ENCODE data around the gene STRAP. TPM values are rescaled to one million over a fixed set of nuclear protein-coding genes. Genes with fewer than 3 reads are reported as not detected.
A peak's percentile ranks its signal among the peaks of the same experiment; 100 is the strongest.

The STRAP gene
- total and polyA plus RNA-seq, 3 experiments from 2014 or later = 112 to 185 (median 179) TPM

- Mint-ChIP-seq H3K9me3 (no peaks in the 10 kb centered on the region), H3K27ac (no peak overlapping the region), H3K4me1 (no peaks in the 10 kb centered on the region), H3K36me3 (no peaks in the 10 kb centered on the region), H3K27me3 (peaks cover 0 to 5% of the 10 kb centered on the region in 2 donors), H3K4me3 (no peak overlapping the region)
- Histone ChIP-seq H3K27me3 (ENCODE audit: insufficient read depth, low read length, poor library complexity, severe bottlenecking) (no peaks in the 10 kb centered on the region), H3K9me3 (ENCODE audit: low read length) (no peaks in the 10 kb centered on the region), H3K36me3 (ENCODE audit: insufficient read depth, low read length) (no peaks in the 10 kb centered on the region), H3K27ac (ENCODE audit: low read depth, low read length) (no peak overlapping the region), H3K4me3 (ENCODE audit: low read length) (no peak overlapping the region), H3K4me1 (ENCODE audit: insufficient read depth, low read length) (no peaks in the 10 kb centered on the region)
- POLR2A ChIA-PET = no interaction called here
- CTCF ChIA-PET = interaction anchor here (1.2 kb wide), 1 partner anchor 262 kb away, joined by 3 read pairs; no protein-coding TSS in a partner anchor
- DNase-seq = no peak
Measured at GRCh38 chr12:15851045-15851620, 31.1 kb upstream of the STRAP start.

- ChIA-PET CTCF (no interaction called here), POLR2A (no interaction called here)
- Mint-ChIP-seq H3K4me3 (no peak overlapping the region), H3K27ac (no peak overlapping the region), H3K36me3 (no peaks in the 10 kb centered on the region), H3K4me1 (no peaks in the 10 kb centered on the region), H3K27me3 (peaks cover 0 to 5% of the 10 kb centered on the region in 2 donors), H3K9me3 (no peaks in the 10 kb centered on the region)
- H3K9me3 ChIP-seq (ENCODE audit: low read length) = no peaks in the 10 kb centered on the region
- no peak overlapping the region for H3K4me3 ChIP-seq (ENCODE audit: low read length)
- H3K27ac ChIP-seq (ENCODE audit: low read depth, low read length) = no peak overlapping the region
- H3K36me3 ChIP-seq (ENCODE audit: insufficient read depth, low read length) = no peaks in the 10 kb centered on the region
- H3K4me1 ChIP-seq (ENCODE audit: insufficient read depth, low read length) = no peaks in the 10 kb centered on the region
- DNase-seq = no peak
- no peaks in the 10 kb centered on the region for H3K27me3 ChIP-seq (ENCODE audit: insufficient read depth, low read length, poor library complexity, severe bottlenecking)
Measured at GRCh38 chr12:15851919-15852318, 30.3 kb upstream of the STRAP start.

GRCh38 chr12:15852383-15852782 is 29.8 kb upstream of the STRAP start:
- no peaks in the 10 kb centered on the region for H3K4me1 Mint-ChIP-seq
- no peak overlapping the region for H3K27ac Mint-ChIP-seq
- H3K36me3 Mint-ChIP-seq = no peaks in the 10 kb centered on the region
- H3K4me1 ChIP-seq (ENCODE audit: insufficient read depth, low read length) = no peaks in the 10 kb centered on the region
- H3K4me3 ChIP-seq (ENCODE audit: low read length) = no peak overlapping the region
- H3K9me3 ChIP-seq (ENCODE audit: low read length) = no peaks in the 10 kb centered on the region
- CTCF ChIA-PET = no interaction called here
- H3K4me3 Mint-ChIP-seq = no peak overlapping the region
- H3K27me3 Mint-ChIP-seq = peaks cover under 1 to 5% of the 10 kb centered on the region in 2 donors
- no peaks in the 10 kb centered on the region for H3K9me3 Mint-ChIP-seq
- POLR2A ChIA-PET = no interaction called here
- no peaks in the 10 kb centered on the region for H3K36me3 ChIP-seq (ENCODE audit: insufficient read depth, low read length)
- H3K27ac ChIP-seq (ENCODE audit: low read depth, low read length) = no peak overlapping the region
- no peaks in the 10 kb centered on the region for H3K27me3 ChIP-seq (ENCODE audit: insufficient read depth, low read length, poor library complexity, severe bottlenecking)
- DNase-seq = no peak

GRCh38 chr12:15853877-15854276 is 28.3 kb upstream of the STRAP start:
- no peak for DNase-seq
- Histone ChIP-seq H3K9me3 (ENCODE audit: low read length) (no peaks in the 10 kb centered on the region), H3K4me1 (ENCODE audit: insufficient read depth, low read length) (no peaks in the 10 kb centered on the region), H3K36me3 (ENCODE audit: insufficient read depth, low read length) (no peaks in the 10 kb centered on the region), H3K27me3 (ENCODE audit: insufficient read depth, low read length, poor library complexity, severe bottlenecking) (no peaks in the 10 kb centered on the region), H3K27ac (ENCODE audit: low read depth, low read length) (no peak overlapping the region), H3K4me3 (ENCODE audit: low read length) (no peak overlapping the region)
- H3K9me3 Mint-ChIP-seq = no peaks in the 10 kb centered on the region
- ChIA-PET CTCF (interaction anchor here (3.8 kb wide), 1 partner anchor 263 kb away, joined by 18 read pairs; no protein-coding TSS in a partner anchor), POLR2A (no interaction called here)
- H3K4me3 Mint-ChIP-seq = no peak overlapping the region
- no peaks in the 10 kb centered on the region for H3K36me3 Mint-ChIP-seq
- H3K27ac Mint-ChIP-seq = no peak overlapping the region
- H3K27me3 Mint-ChIP-seq = peaks cover 8% of the 10 kb centered on the region in 2 donors
- no peaks in the 10 kb centered on the region for H3K4me1 Mint-ChIP-seq

GRCh38 chr12:15854916-15855315 is 27.3 kb upstream of the STRAP start:
- no peaks in the 10 kb centered on the region for H3K4me1 ChIP-seq (ENCODE audit: insufficient read depth, low read length)
- H3K9me3 ChIP-seq (ENCODE audit: low read length) = no peaks in the 10 kb centered on the region
- no peak for DNase-seq
- H3K4me1 Mint-ChIP-seq = no peaks in the 10 kb centered on the region
- H3K27me3 Mint-ChIP-seq = peaks cover 10 to 18% of the 10 kb centered on the region in 2 donors
- H3K36me3 Mint-ChIP-seq = no peaks in the 10 kb centered on the region
- no peak overlapping the region for H3K27ac ChIP-seq (ENCODE audit: low read depth, low read length)
- H3K4me3 ChIP-seq (ENCODE audit: low read length) = no peak overlapping the region
- H3K36me3 ChIP-seq (ENCODE audit: insufficient read depth, low read length) = no peaks in the 10 kb centered on the region
- H3K27me3 ChIP-seq (ENCODE audit: insufficient read depth, low read length, poor library complexity, severe bottlenecking) = peaks cover 8% of the 10 kb centered on the region
- ChIA-PET POLR2A (no interaction called here), CTCF (interaction anchor here (1.4 to 3.8 kb wide), 2 partner anchors 66 to 264 kb away, joined by 4 to 18 read pairs; partner anchors contain the start of gene EPS8)
- no peak overlapping the region for H3K4me3 Mint-ChIP-seq
- H3K9me3 Mint-ChIP-seq = no peaks in the 10 kb centered on the region
- no peak overlapping the region for H3K27ac Mint-ChIP-seq

- Mint-ChIP-seq H3K9me3 (no peaks in the 10 kb centered on the region), H3K27ac (no peak overlapping the region), H3K36me3 (no peaks in the 10 kb centered on the region), H3K4me1 (no peaks in the 10 kb centered on the region), H3K4me3 (no peak overlapping the region), H3K27me3 (peaks cover 10 to 24% of the 10 kb centered on the region in 2 donors)
- Histone ChIP-seq H3K27me3 (ENCODE audit: insufficient read depth, low read length, poor library complexity, severe bottlenecking) (peaks cover 10% of the 10 kb centered on the region), H3K9me3 (ENCODE audit: low read length) (no peaks in the 10 kb centered on the region), H3K4me1 (ENCODE audit: insufficient read depth, low read length) (no peaks in the 10 kb centered on the region), H3K27ac (ENCODE audit: low read depth, low read length) (no peak overlapping the region), H3K36me3 (ENCODE audit: insufficient read depth, low read length) (no peaks in the 10 kb centered on the region), H3K4me3 (ENCODE audit: low read length) (no peak overlapping the region)
- POLR2A ChIA-PET = no interaction called here
- CTCF ChIA-PET = interaction anchor here (1.0 to 3.8 kb wide), 5 partner anchors 17 to 269 kb away, joined by 4 to 18 read pairs (median 4); partner anchors contain the start of gene EPS8
- no peak for DNase-seq
Measured at GRCh38 chr12:15855646-15856045, 26.5 kb upstream of the STRAP start.

- Mint-ChIP-seq H3K27me3 (peaks cover 10 to 30% of the 10 kb centered on the region in 2 donors), H3K4me1 (no peaks in the 10 kb centered on the region), H3K9me3 (no peaks in the 10 kb centered on the region), H3K4me3 (no peak overlapping the region), H3K36me3 (no peaks in the 10 kb centered on the region), H3K27ac (no peak overlapping the region)
- Histone ChIP-seq H3K27me3 (ENCODE audit: insufficient read depth, low read length, poor library complexity, severe bottlenecking) (peaks cover 10% of the 10 kb centered on the region), H3K36me3 (ENCODE audit: insufficient read depth, low read length) (no peaks in the 10 kb centered on the region), H3K4me3 (ENCODE audit: low read length) (no peak overlapping the region), H3K4me1 (ENCODE audit: insufficient read depth, low read length) (no peaks in the 10 kb centered on the region), H3K9me3 (ENCODE audit: low read length) (no peaks in the 10 kb centered on the region), H3K27ac (ENCODE audit: low read depth, low read length) (no peak overlapping the region)
- peak in 3 of 5 donors; percentile 34 to 55 (median 50) for DNase-seq
- POLR2A ChIA-PET = no interaction called here
- CTCF ChIA-PET = interaction anchor here (0.7 to 3.8 kb wide), 8 partner anchors 18 to 1243 kb away, joined by 3 to 18 read pairs (median 4); partner anchors contain the start of gene EPS8
Measured at GRCh38 chr12:15856097-15856982, 25.8 kb upstream of the STRAP start.

GRCh38 chr12:15858353-15858752 is 23.8 kb upstream of the STRAP start:
- Mint-ChIP-seq H3K4me1 (no peaks in the 10 kb centered on the region), H3K9me3 (no peaks in the 10 kb centered on the region), H3K36me3 (no peaks in the 10 kb centered on the region), H3K27ac (no peak overlapping the region), H3K27me3 (peaks cover 10 to 38% of the 10 kb centered on the region in 2 donors), H3K4me3 (no peak overlapping the region)
- POLR2A ChIA-PET = no interaction called here
- CTCF ChIA-PET = interaction anchor here (0.7 to 2.3 kb wide), 5 partner anchors 8 to 270 kb away, joined by 3 to 14 read pairs (median 4); no protein-coding TSS in a partner anchor
- no peak overlapping the region for H3K4me3 ChIP-seq (ENCODE audit: low read length)
- H3K27me3 ChIP-seq (ENCODE audit: insufficient read depth, low read length, poor library complexity, severe bottlenecking) = peaks cover 10% of the 10 kb centered on the region
- no peaks in the 10 kb centered on the region for H3K4me1 ChIP-seq (ENCODE audit: insufficient read depth, low read length)
- no peaks in the 10 kb centered on the region for H3K36me3 ChIP-seq (ENCODE audit: insufficient read depth, low read length)
- DNase-seq = no peak
- H3K9me3 ChIP-seq (ENCODE audit: low read length) = no peaks in the 10 kb centered on the region
- H3K27ac ChIP-seq (ENCODE audit: low read depth, low read length) = no peak overlapping the region
